HG02870 (cell line): Measurements from ENCODE around the gene PIK3C2G.

Source experiments
- ATAC-seq: cut with Tn5 transposase; IDR thresholded peaks from one replicate; pipeline ENCODE4 v1.9.1; 2021; ENCODE audit warnings: mild to moderate bottlenecking, moderate library complexity; ENCODE audit not compliant: unreplicated experiment

Gene PIK3C2G

DNA sequence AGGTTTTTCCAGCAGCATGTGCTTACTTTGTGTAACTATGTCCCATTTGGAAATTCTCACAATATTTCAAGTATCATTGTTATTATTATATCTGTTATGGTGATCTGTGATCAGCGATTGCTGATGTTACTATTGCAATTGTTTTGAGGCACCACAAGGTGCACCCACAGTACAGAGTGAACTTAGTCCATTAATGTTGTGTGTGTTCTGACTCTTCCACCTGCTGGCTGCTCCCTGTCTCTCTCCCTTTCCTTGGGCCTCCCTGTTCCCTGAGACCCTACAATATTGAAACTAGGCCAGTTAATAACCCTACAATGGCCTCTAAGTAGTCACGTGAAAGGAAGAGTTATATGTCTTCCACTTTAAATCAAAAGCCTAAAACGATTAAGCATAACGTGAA, 153.9 kb downstream of the PIK3C2G start:
- ATAC-seq: no peak

GRCh38 chr12:18416412-18416811, 155.1 kb downstream of the PIK3C2G start:
- no peak for ATAC-seq

DNA sequence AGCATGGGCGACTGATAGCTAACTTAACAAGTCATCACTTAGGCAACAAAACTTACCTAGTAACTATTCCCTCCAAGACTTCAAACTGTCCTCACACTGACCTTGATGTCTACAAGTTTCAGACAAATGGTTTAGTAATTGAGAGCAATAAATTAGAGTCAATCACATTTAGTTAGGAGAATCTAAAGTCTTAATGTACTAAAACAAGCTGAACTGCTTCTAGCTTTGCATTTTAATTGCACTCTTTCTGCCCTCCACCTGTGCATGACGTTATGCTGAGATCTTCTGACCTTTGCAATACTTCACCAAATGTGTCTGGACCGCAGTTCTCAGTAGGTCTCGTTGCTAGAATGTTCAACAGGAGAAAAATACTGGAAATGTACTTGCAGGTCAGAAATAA, 158.0 kb downstream of the PIK3C2G start:
- no peak for ATAC-seq

DNA sequence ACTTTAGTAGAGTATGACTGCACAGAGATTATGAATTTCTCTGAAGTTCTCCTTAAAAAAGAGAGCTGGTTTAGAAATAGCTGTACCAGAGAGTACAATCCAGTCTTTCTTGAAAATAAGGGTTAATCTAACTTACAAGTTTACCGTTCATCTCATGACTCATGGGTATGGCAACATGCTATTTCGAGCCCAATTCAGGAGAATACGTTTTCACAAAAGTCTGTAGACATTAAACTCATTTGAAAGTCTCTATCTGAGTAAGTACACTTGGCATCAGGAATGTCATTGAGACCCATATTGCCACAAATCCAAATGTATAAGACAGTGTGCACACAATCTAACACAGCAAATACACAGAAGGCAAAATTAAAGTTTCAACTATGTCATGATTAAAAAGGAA, 160.5 kb downstream of the PIK3C2G start:
- ATAC-seq: no peak

- no peak for ATAC-seq
These were observed 161.6 kb downstream of the PIK3C2G start for GRCh38 chr12:18422871-18423270.

GRCh38 chr12:18424857-18425256, 163.5 kb downstream of the PIK3C2G start:
- ATAC-seq: no peak

GRCh38 chr12:18427520-18427919, 166.2 kb downstream of the PIK3C2G start:
- no peak for ATAC-seq

- ATAC-seq: no peak
These were observed 167.1 kb downstream of the PIK3C2G start for GRCh38 chr12:18428416-18428815.

DNA sequence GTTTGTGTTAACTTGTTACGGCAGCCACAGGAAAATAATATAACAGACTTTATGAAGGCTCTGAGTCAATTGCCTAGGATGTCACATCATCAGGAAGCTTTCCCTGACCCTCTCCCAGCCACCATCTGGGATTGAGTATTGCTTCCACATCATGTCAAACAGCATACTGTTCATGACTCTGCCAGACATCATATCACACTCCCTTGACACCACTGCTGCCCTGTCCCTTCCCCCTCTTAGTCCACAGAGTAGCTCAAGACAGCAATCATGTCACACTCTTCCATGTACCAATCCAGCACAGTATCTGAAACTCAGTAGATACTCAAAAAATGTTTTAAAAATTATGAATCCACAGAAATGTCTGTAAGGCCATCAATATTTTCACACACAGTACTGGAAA, 168.0 kb downstream of the PIK3C2G start:
- ATAC-seq: no peak

DNA sequence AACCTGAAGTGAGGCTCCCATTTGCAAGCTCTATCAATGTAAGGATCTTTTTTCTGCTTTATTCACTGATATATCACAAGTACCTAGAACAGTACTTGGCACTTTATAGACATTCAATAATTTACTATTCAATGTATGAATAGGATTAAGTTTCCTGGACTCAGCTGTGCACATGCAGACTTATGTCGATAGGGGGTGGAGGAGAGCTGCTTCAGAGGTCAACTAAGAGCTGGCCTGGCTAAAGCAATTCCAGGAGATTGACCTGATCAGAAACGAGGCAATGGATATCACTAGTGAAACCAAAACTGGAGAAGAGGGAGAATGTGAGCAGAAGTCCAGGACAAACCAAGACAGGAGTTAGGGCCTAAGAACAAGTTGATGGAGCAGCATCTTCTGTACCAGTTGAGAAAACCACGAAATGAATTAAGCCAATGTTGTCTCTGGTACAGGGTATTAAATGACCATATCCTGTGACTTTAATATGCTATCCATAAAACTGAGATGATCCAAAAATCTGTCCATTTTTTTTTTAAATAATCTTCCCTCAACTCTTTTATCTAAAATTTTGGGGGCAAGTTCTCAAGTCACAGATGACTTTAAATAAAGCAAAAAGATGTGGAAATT, 169.2 kb downstream of the PIK3C2G start:
- ATAC-seq: peak; percentile 59

DNA sequence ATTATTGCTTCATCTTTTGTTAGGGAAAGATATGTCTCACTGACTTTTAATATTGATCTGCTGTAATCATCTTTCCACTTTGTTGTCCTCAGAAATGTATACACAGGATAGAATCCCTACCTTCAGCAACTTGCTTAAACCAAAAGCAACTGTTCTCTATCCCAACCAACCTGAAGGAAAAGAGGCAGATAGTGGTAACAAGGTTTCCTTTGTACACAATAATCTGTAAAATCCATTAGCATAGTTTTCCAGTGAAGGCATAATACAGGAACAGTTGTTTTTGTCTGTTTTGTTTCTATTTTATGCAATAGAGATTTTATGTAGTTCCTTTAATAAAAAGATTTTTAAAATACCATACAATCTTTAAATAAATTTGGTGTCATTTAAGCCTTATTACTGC, 170.5 kb downstream of the PIK3C2G start:
- no peak for ATAC-seq

GRCh38 chr12:18432206-18432605, 170.9 kb downstream of the PIK3C2G start:
- ATAC-seq: no peak

GRCh38 chr12:18436170-18436569, 174.9 kb downstream of the PIK3C2G start:
- ATAC-seq: no peak

DNA sequence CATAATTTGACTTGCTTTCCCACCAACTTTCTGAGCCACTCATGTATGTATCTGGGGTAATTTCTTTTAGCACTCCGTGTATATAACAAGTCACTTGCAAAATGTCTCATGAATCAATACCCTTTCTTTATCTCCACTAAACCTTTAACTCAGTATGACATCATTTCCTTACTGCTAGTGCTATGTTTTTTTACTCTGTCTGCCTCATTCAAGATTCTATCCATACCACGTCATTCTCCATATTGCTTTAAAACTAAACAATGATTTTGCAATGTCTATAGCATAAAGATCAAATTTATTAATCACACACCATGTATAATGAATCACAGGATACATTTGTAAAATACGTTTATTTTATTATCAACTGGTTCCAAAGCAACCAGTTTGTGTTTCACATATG, 178.2 kb downstream of the PIK3C2G start:
- no peak for ATAC-seq

GRCh38 chr12:18443768-18444437, 182.6 kb downstream of the PIK3C2G start:
- no peak for ATAC-seq

GRCh38 chr12:18446061-18446644, 184.8 kb downstream of the PIK3C2G start:
- peak; percentile 55 for ATAC-seq

GRCh38 chr12:18454330-18454729, 193.0 kb downstream of the PIK3C2G start:
- ATAC-seq: no peak

DNA sequence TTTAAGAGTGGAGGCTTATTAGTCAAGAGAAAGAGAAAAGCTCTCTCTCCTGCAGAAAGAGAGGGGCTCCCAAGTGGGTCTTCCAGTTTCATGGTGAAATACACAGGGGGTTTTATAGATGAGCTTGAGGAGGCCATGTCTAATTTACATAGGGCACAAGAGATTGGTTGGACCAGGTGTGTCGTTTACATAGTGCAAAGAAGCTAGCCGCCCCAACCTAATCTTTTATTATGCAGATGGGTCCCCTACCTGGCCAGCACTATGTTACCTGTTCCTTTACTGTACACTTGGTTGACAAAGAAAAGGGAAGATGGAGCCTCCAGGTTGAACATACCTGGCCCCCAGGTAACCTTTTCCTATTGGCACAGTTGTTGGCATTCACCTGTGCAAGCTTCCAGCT, 195.0 kb downstream of the PIK3C2G start:
- no peak for ATAC-seq

DNA sequence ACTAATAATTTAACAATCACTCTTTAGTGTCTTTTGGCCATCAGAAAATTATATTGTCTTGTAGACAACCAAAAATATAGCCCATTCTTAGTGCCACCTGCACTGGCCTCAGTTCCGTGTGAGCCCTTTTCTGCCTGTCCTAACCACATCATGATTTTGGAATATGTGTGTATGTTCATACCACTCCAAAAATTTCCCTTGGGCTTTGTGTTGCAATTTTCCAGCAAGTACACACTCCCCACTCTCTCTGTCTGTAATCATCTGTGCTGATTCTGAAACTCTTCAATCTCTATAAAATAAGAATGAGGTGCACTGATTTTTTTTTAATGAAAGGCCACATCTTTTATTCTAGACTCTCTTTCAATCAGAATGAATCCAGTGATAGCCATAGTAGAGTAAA, 196.0 kb downstream of the PIK3C2G start:
- ATAC-seq: no peak

DNA sequence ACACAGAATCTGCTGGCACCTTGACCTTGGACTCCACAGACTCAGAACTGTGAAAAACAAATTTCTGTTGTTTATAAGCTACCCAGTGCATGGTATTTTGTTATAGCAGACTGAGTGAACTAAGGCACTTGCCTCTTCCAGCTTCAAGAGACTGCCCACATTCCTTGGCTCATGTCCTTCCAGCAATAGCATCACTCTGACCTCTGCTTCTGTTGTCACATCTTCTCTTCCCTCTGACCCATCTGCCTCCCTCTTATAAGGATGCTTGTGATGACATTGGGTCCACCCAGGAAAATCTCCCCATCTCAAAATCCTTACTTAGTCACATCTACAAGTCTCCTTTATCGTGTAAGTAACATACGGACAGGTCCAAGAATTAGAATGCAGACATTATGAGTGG, 200.4 kb downstream of the PIK3C2G start:
- no peak for ATAC-seq

DNA sequence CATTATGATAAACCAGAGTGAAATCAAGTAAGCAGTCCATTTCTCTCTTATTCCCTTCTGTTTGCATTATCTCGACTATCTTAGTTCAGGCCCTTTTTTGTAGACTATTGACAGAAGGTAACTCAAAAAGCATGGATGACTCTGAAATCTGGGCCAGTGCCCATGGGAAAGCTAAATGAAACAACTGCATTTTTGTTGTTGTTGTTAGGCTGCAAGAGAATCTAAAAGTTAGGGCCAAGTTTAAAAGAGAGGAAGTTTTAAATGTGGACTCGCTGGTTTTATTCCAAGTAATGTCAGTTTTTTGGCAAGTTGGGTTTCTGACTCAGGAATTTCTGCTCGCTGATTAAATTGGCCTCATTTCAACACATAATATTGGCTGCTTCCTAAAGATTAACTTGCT, 201.1 kb downstream of the PIK3C2G start:
- no peak for ATAC-seq

DNA sequence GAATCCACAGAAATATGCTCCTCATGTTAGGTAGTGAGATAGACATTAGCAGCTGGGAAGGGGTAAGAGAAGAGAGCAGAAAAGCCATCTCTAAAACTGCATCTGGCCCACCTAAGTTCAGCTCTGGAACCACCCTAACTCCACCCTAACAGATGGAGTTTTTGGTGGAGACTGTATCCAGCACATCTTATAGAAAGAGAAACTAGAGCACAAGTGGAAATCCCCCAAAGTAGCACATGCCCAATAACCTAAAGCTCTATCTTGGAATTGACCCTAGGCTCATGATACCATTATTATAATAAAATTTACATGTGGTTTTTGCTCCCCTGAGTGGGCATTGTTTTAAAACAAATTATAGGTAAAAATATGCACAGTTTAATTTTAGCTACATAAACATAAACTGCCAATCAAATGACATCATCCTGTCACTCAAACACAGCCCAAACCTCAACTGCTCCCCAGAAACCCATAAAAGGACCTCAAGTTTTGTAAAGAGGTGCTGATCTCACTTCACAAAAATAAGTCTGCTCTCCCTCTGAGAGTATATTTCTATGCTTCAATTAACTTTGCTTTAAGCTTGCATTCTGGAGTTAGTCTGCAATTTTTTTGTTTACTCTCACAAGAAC, 206.4 kb downstream of the PIK3C2G start:
- no peak for ATAC-seq
